WTC11 (cell line): ENCODE data around the gene ECSCR. TPM values are rescaled to one million over a fixed set of nuclear protein-coding genes. Genes with fewer than 3 reads are reported as not detected.

Experiments
- ATAC-seq: fragments of 200-7000 bp; cut with Tn5 transposase; 2 replicates; pipeline ENCODE4 v1.10.0; 2021; ENCODE audit warnings: mild to moderate bottlenecking, moderate library complexity
- CTCF ChIA-PET: fragments of 300-600 bp; sonication (Branson Sonifier 250); formaldehyde crosslinking; loops from one replicate; lab custom pipeline; 2021; ENCODE audit warnings: antibody characterized with exemption; lab: Charles Lee
- POLR2A ChIA-PET: fragments of 350-600 bp; sonication (Branson Sonifier 250); formaldehyde crosslinking; loops from one replicate; lab custom pipeline; 2021; ENCODE audit warnings: antibody characterized with exemption; lab: Charles Lee
- DNase-seq: peaks from one replicate; pipeline ENCODE4 v3.0.0; 2021; ENCODE audit warnings: low spot score
- H3K27ac Mint-ChIP-seq: 2 replicates; pipeline ENCODE4 v1.8.0; 2021; ENCODE audit warnings: mixed read lengths
- H3K27me3 Mint-ChIP-seq: 2 replicates; pipeline ENCODE4 v1.8.0; 2021; ENCODE audit warnings: low read depth, mild to moderate bottlenecking, moderate library complexity, mixed read lengths
- H3K36me3 Mint-ChIP-seq: 2 replicates; pipeline ENCODE4 v1.8.0; 2021; ENCODE audit warnings: mixed read lengths
- H3K4me1 Mint-ChIP-seq: 2 replicates; pipeline ENCODE4 v1.8.0; 2022; ENCODE audit warnings: mixed read lengths
- H3K4me3 Mint-ChIP-seq: 2 replicates; pipeline ENCODE4 v1.8.0; 2021; ENCODE audit warnings: mild to moderate bottlenecking, moderate library complexity, mixed read lengths
- H3K9me3 Mint-ChIP-seq: 2 replicates; pipeline ENCODE4 v1.8.0; 2021; ENCODE audit warnings: mixed read lengths
- ATF2 ChIP-seq: sonication (generic); formaldehyde crosslinking; IDR thresholded peaks from 2 replicates; pipeline ENCODE4 v1.8.1; 2022; ENCODE audit warnings: low read depth, missing genetic modification reagents, borderline replicate concordance
- CBFB ChIP-seq: sonication (generic); formaldehyde crosslinking; IDR thresholded peaks from 2 replicates; pipeline ENCODE4 v1.8.1; 2022; ENCODE audit warnings: mild to moderate bottlenecking, low read depth, missing genetic modification reagents
- CREB1 ChIP-seq: sonication (generic); formaldehyde crosslinking; IDR thresholded peaks from 2 replicates; pipeline ENCODE4 v1.8.0; 2023; ENCODE audit warnings: mild to moderate bottlenecking, missing genetic modification reagents
- NFATC4 ChIP-seq: fragments of 250-450 bp; sonication (Bioruptor Pico); IDR thresholded peaks from 2 replicates; pipeline ENCODE4 v1.9.0; 2021; ENCODE audit warnings: mild to moderate bottlenecking
- NFE2L1 ChIP-seq: sonication (generic); formaldehyde crosslinking; IDR thresholded peaks from 2 replicates; pipeline ENCODE4 v1.8.1; 2023; ENCODE audit warnings: missing genetic modification reagents
- NR1H2 ChIP-seq: sonication (generic); formaldehyde crosslinking; IDR thresholded peaks from 2 replicates; pipeline ENCODE4 v1.9.0; 2021; ENCODE audit warnings: mild to moderate bottlenecking, moderate library complexity, missing genetic modification reagents
- PRDM15 ChIP-seq: sonication (generic); formaldehyde crosslinking; IDR thresholded peaks from 2 replicates; pipeline ENCODE4 v1.8.0; 2022; ENCODE audit warnings: missing genetic modification reagents
- STAT6 ChIP-seq: sonication (generic); formaldehyde crosslinking; conservative IDR thresholded peaks from 2 replicates; pipeline ENCODE4 v1.8.1; 2023; ENCODE audit warnings: mild to moderate bottlenecking, low read depth, missing genetic modification reagents, moderate library complexity
- TP53 ChIP-seq: sonication (generic); formaldehyde crosslinking; IDR thresholded peaks from 2 replicates; pipeline ENCODE4 v1.8.1; 2023; ENCODE audit warnings: mild to moderate bottlenecking, missing genetic modification reagents
- USF2 ChIP-seq: sonication (generic); formaldehyde crosslinking; IDR thresholded peaks from 2 replicates; pipeline ENCODE4 v1.8.1; 2023; ENCODE audit warnings: mild to moderate bottlenecking, missing genetic modification reagents, moderate library complexity
- ZBTB21 ChIP-seq: sonication (generic); formaldehyde crosslinking; IDR thresholded peaks from 2 replicates; pipeline ENCODE4 v1.8.1; 2023; ENCODE audit warnings: mild to moderate bottlenecking, missing genetic modification reagents, borderline replicate concordance
- ZMAT4 ChIP-seq: fragments of 250-450 bp; sonication (Bioruptor Pico); IDR thresholded peaks from 2 replicates; pipeline ENCODE4 v1.9.0; 2021; ENCODE audit warnings: mild to moderate bottlenecking
- ZNF232 ChIP-seq: sonication (generic); formaldehyde crosslinking; IDR thresholded peaks from 2 replicates; pipeline ENCODE4 v1.8.0; 2022; ENCODE audit warnings: mild to moderate bottlenecking, missing genetic modification reagents
- ZNF416 ChIP-seq: fragments of 250-450 bp; sonication (Bioruptor Pico); IDR thresholded peaks from 2 replicates; pipeline ENCODE4 v1.9.0; 2021; ENCODE audit warnings: mild to moderate bottlenecking, inconsistent platforms
- ZSCAN18 ChIP-seq: fragments of 250-450 bp; sonication (Bioruptor Pico); IDR thresholded peaks from 2 replicates; pipeline ENCODE4 v2.1.2; 2022; ENCODE audit warnings: mild to moderate bottlenecking, moderate library complexity
- total RNA-seq: library from RNA; stranded (reverse); gene quantifications from 3 replicates; pipeline ENCODE4 v1.2.3, GENCODE V29; 2021
- TF ChIP-seq, protein P1 (sequence below): sonication (generic); formaldehyde crosslinking; IDR thresholded peaks from 2 replicates; pipeline ENCODE4 v1.8.1; 2022; ENCODE audit warnings: mild to moderate bottlenecking, moderate library complexity, missing genetic modification reagents

The ECSCR gene
- total RNA-seq, 1 experiment from 2014 or later: 2.7 TPM

DNA sequence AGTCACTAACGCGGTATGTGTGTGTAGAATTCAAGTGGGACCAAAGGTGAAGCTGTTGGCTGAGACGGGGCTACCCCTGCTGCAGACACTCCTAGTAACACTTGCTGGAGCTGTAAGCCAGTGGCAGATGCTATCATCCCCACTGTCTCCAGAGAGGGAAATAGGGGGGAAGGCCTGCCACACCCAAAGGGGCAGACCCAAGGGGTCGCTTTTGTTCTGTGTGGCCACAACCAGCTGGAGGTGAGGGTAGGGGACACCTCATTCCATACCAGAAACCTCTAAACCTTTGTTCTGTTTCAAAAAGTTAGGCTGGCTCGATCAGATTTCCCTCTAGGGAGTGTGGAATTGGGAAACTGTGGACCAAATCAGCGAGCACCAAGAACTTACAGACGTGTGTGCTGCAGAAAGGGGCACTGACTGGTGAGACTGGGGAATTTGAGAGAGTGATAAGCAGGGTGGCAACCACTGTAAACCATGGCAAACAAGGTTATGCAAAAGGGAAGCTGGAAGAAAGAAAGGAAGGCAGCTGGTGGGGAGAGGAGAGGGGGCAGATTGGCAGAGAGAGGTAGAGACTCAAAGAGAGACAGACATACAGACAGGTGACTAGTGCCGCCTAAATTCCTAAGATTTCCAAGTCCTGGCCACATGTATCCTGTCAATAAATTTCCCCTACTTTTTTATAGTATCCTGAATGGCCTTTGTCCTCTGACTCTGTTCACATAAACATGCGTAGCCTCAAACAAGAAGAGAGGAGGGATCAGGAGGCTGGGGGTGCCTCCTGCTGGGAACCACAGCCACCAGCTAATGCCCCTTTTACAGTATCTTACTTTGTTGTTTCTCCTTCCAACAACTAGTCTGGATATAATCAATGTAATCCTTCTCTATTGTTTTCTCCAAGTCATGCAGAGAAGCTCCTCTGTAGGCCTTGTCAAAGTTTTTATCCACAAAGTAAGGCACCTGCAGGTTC is 43.0 kb downstream of the ECSCR start:
- Mint-ChIP-seq H3K9me3 (no peaks in the 10 kb centered on the region), H3K27ac (no peak overlapping the region), H3K36me3 (peaks cover 22% of the 10 kb centered on the region), H3K4me1 (peaks cover 9% of the 10 kb centered on the region), H3K4me3 (no peak overlapping the region), H3K27me3 (no peaks in the 10 kb centered on the region; the same call in 1 of the 2 replicates)
- POLR2A ChIA-PET: interaction anchor here (0.5 kb wide), 1 partner anchor 152 kb away, joined by 3 read pairs; no protein-coding TSS in a partner anchor
- CTCF ChIA-PET: interaction anchor here (0.6 to 9.6 kb wide), 4 partner anchors 9 to 346 kb away, joined by 3 to 208 read pairs (median 5); no protein-coding TSS in a partner anchor
- ATAC-seq: peak; percentile 36; the same call in 1 of the 2 replicates
- TF ChIP-seq ZBTB21 (CRISPR knock-in tag) (no peak), ZSCAN18 (CRISPR knock-in tag) (no peak), CBFB (CRISPR knock-in tag) (no peak), NFE2L1 (CRISPR knock-in tag) (no peak), NR1H2 (no peak), PRDM15 (CRISPR knock-in tag) (no peak), ATF2 (no peak), ZNF232 (CRISPR knock-in tag) (no peak), STAT6 (CRISPR knock-in tag) (no peak), USF2 (CRISPR knock-in tag) (no peak), CREB1 (CRISPR knock-in tag) (no peak), ZNF416 (CRISPR knock-in tag) (no peak), ZMAT4 (CRISPR knock-in tag) (no peak), TP53 (CRISPR knock-in tag) (no peak), NFATC4 (no peak)
- TF ChIP-seq, protein P1, sequence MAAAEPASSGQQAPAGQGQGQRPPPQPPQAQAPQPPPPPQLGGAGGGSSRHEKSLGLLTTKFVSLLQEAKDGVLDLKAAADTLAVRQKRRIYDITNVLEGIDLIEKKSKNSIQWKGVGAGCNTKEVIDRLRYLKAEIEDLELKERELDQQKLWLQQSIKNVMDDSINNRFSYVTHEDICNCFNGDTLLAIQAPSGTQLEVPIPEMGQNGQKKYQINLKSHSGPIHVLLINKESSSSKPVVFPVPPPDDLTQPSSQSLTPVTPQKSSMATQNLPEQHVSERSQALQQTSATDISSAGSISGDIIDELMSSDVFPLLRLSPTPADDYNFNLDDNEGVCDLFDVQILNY: no peak
- no peak for DNase-seq
